Colonic mucosa (tissue), 4 donors: ENCODE results near the gene PSMC2. TPM values are rescaled to one million over a fixed set of nuclear protein-coding genes. Genes with fewer than 3 reads are reported as not detected.

ENCODE experiments used
- DNase-seq: peaks from one replicate; pipeline ENCODE4 v3.0.0-alpha.2; 2020
- H3K27ac ChIP-seq: fragments of 200-600 bp; one replicate; pipeline ENCODE4 v1.8.0; 2021
- H3K27me3 ChIP-seq: fragments of 200-600 bp; one replicate; pipeline ENCODE4 v1.8.0; 2021
- H3K36me3 ChIP-seq: fragments of 200-600 bp; one replicate; pipeline ENCODE4 v1.8.0; 2021
- H3K4me1 ChIP-seq: fragments of 200-600 bp; one replicate; pipeline ENCODE4 v1.8.0; 2021; ENCODE audit warnings: mild to moderate bottlenecking
- H3K4me3 ChIP-seq: fragments of 200-600 bp; one replicate; pipeline ENCODE4 v1.8.0; 2021
- H3K9ac ChIP-seq, 2 donors: one replicate each; pipeline ENCODE4 v1.7.0; 2013; ENCODE audit warnings: control low read depth in 2 of 2, low read depth in 2 of 2, low read length in 2 of 2
- H3K9me3 ChIP-seq: fragments of 200-600 bp; one replicate; pipeline ENCODE4 v1.8.0; 2021
- CTCF ChIP-seq: fragments of 200-600 bp; IDR thresholded peaks from one replicate; pipeline ENCODE4 v1.8.0; 2022; ENCODE audit warnings: antibody characterized with exemption, mild to moderate bottlenecking
- intact Hi-C: fragments of 100-400 bp; cut with DNase I; formaldehyde crosslinking; loops from one replicate; pipeline ENCODE4 v1.14.1; 2022
- total RNA-seq, 2 donors: library from RNA; stranded (reverse); fragmentation: NEBNext Ultra II Directional in 1 of 2; extraction: Animal tissue kit (Norgen Biotek cat#: 25700) in 1 of 2; gene quantifications; one replicate each; pipeline ENCODE4 v1.2.1, GENCODE V29; 2021
- donor health status: healthy.
- donor health status: DM: no; HTN: no; CAD: no.
- donor health status: DM: no; HTN: no; CAD: no.

Gene PSMC2
- total RNA-seq, 2 donors from 2014 or later: 75.6 to 109 TPM

- no peaks in the 10 kb centered on the region for H3K4me1 ChIP-seq
- intact Hi-C loops: no loop called here
- no peaks in the 10 kb centered on the region for H3K36me3 ChIP-seq
- no peak overlapping the region for H3K9ac ChIP-seq
- H3K4me3 ChIP-seq: no peak overlapping the region
- no peaks in the 10 kb centered on the region for H3K27me3 ChIP-seq
- no peak for TF ChIP-seq CTCF
- H3K27ac ChIP-seq: no peak overlapping the region
- no peaks in the 10 kb centered on the region for H3K9me3 ChIP-seq
- DNase-seq: no peak
These were observed 39.8 kb downstream of the PSMC2 start for GRCh38 chr7:103387242-103387641.

GRCh38 chr7:103388469-103389140 is 41.2 kb downstream of the PSMC2 start:
- intact Hi-C loops: no loop called here
- no peaks in the 10 kb centered on the region for H3K9me3 ChIP-seq

GRCh38 chr7:103389263-103389662 is 41.8 kb downstream of the PSMC2 start:
- Histone ChIP-seq H3K27me3 (no peaks in the 10 kb centered on the region), H3K9ac (no peak overlapping the region), H3K36me3 (no peaks in the 10 kb centered on the region), H3K9me3 (no peaks in the 10 kb centered on the region), H3K4me1 (no peaks in the 10 kb centered on the region), H3K4me3 (no peak overlapping the region), H3K27ac (no peak overlapping the region)
- no peak for DNase-seq
- intact Hi-C loops: no loop called here
- TF ChIP-seq CTCF: no peak

More at GRCh38 chr7:103388469-103389140, 41.2 kb downstream of the PSMC2 start:
- H3K27ac ChIP-seq: no peak overlapping the region
- H3K27me3 ChIP-seq: no peaks in the 10 kb centered on the region
- H3K36me3 ChIP-seq: no peaks in the 10 kb centered on the region
- no peak for DNase-seq
- no peak overlapping the region for H3K4me3 ChIP-seq
- H3K4me1 ChIP-seq: no peaks in the 10 kb centered on the region
- no peak overlapping the region for H3K9ac ChIP-seq
- no peak for TF ChIP-seq CTCF

- H3K27me3 ChIP-seq: no peaks in the 10 kb centered on the region
- no peaks in the 10 kb centered on the region for H3K9me3 ChIP-seq
- no peaks in the 10 kb centered on the region for H3K4me1 ChIP-seq
- intact Hi-C loops: no loop called here
- H3K9ac ChIP-seq: no peak overlapping the region
- H3K36me3 ChIP-seq: no peaks in the 10 kb centered on the region
- H3K4me3 ChIP-seq: no peak overlapping the region
- no peak for DNase-seq
- H3K27ac ChIP-seq: no peak overlapping the region
- no peak for TF ChIP-seq CTCF
These were observed 43.7 kb downstream of the PSMC2 start for GRCh38 chr7:103391150-103391549.

GRCh38 chr7:103391976-103392375 is 44.5 kb downstream of the PSMC2 start:
- H3K9me3 ChIP-seq: no peaks in the 10 kb centered on the region
- H3K27ac ChIP-seq: no peak overlapping the region
- no peaks in the 10 kb centered on the region for H3K36me3 ChIP-seq
- no peak for DNase-seq
- H3K27me3 ChIP-seq: no peaks in the 10 kb centered on the region
- no peak overlapping the region for H3K4me3 ChIP-seq
- no peak for TF ChIP-seq CTCF
- no peaks in the 10 kb centered on the region for H3K4me1 ChIP-seq
- H3K9ac ChIP-seq: no peak overlapping the region
- intact Hi-C loops: no loop called here
